GM21381 (cell line): ENCODE data around the gene CTDSP1.

Experiments
- ATAC-seq: cut with Tn5 transposase; IDR thresholded peaks from one replicate; pipeline ENCODE4 v1.9.1; 2021; ENCODE audit warnings: mild to moderate bottlenecking, moderate library complexity; ENCODE audit not compliant: unreplicated experiment

The CTDSP1 gene

GRCh38 chr2:218452079-218452478 lies 52.4 kb downstream of the CTDSP1 start:
- ATAC-seq = no peak
